Transverse colon (tissue), 4 donors: Measurements from ENCODE around the gene RNF115. TPM values are rescaled to one million over a fixed set of nuclear protein-coding genes. Genes with fewer than 3 reads are reported as not detected.

Experiments
- DNase-seq: peaks from one replicate; pipeline ENCODE4 v3.0.0-alpha.2; 2019
- H3K27ac ChIP-seq, 4 donors: fragments of 200-600 bp; sonication (generic); 2 replicates each; pipeline ENCODE4 v1.5.1; 2016 to 2018; ENCODE audit warnings: inconsistent platforms in 4 of 4
- H3K27me3 ChIP-seq: fragments of 200-600 bp; sonication (generic); 2 replicates; pipeline ENCODE4 v1.5.1; 2017; ENCODE audit warnings: inconsistent platforms
- H3K36me3 ChIP-seq, 4 donors: fragments of 200-600 bp; sonication (generic); 2 replicates each; pipeline ENCODE4 v1.5.1; 2017 to 2019; ENCODE audit warnings: inconsistent platforms in 4 of 4
- H3K4me1 ChIP-seq, 4 donors: fragments of 200-600 bp; sonication (generic); 2 replicates each; pipeline ENCODE4 v1.5.1; 2017 to 2020; ENCODE audit warnings: inconsistent platforms in 4 of 4
- H3K4me3 ChIP-seq, 4 donors: fragments of 200-600 bp; sonication (generic); 1 replicate in 1 of 4; 2 replicates in 3 of 4; pipeline versions ENCODE4 v1.5.1 to v1.6.1; 2017 to 2019; ENCODE audit warnings: inconsistent platforms in 4 of 4
- H3K9me3 ChIP-seq, 2 donors: fragments of 200-600 bp; sonication (generic); 2 replicates each; pipeline ENCODE4 v1.5.1; 2017 to 2019; ENCODE audit warnings: inconsistent platforms in 2 of 2
- CTCF ChIP-seq, 5 experiments: fragments of 200-600 bp in 3 of 5; fragments of 450-650 bp in 2 of 5; sonication (generic) in 3 of 5; IDR thresholded peaks; 1 replicate in 2 of 5; 2 replicates in 3 of 5; pipeline ENCODE4 v1.5.1; 2016 to 2017; ENCODE audit warnings: antibody characterized with exemption in 5 of 5, inconsistent platforms in 3 of 5, mild to moderate bottlenecking in 2 of 5, moderate library complexity in 1 of 5
- EP300 ChIP-seq: sonication (generic); formaldehyde crosslinking; IDR thresholded peaks from one replicate; pipeline ENCODE4 v1.6.1; 2017; ENCODE audit warnings: antibody characterized with exemption, low read depth
- POLR2A ChIP-seq: fragments of 450-650 bp; IDR thresholded peaks from one replicate; pipeline ENCODE4 v1.6.1; 2016; ENCODE audit warnings: antibody characterized with exemption, mild to moderate bottlenecking, moderate library complexity
- POLR2AphosphoS5 ChIP-seq, 3 donors: sonication (generic); formaldehyde crosslinking; IDR thresholded peaks; one replicate each; pipeline ENCODE4 v1.6.1; 2016; ENCODE audit warnings: antibody characterized with exemption in 3 of 3
- WGBS, 2 donors: methylation state at CpG; one replicate each; pipeline ENCODE4 v1.1.5; 2018; ENCODE audit warnings: low coverage in 1 of 2; 5-methylcytosine and 5-hydroxymethylcytosine counted together
- in situ Hi-C, 4 donors: fragments of 200-750 bp; cut with MboI; loops; one replicate each; pipeline versions ENCODE4 v1.15.0 to v1.15.1; 2017; ENCODE audit warnings: low sequenced_read_pairs in 3 of 4, low pct_ligation_motif_present in 1 of 4, low pct_unique_long_range_greater_than_20kb in 1 of 4
- intact Hi-C: fragments of 100-400 bp; cut with DNase I; formaldehyde crosslinking; loops from one replicate; pipeline ENCODE4 v1.15.1; 2023; ENCODE audit warnings: low total_unique reads
- total RNA-seq, 4 donors: library from RNA; depleted of rRNA; stranded (reverse); fragments of >200 nt; gene quantifications; one replicate each; pipeline ENCODE4 v1.1.0, GENCODE V29; 2016

The RNF115 gene
- total RNA-seq, 4 donors from 2014 or later = 6.4 to 21.5 (median 13.3) TPM

DNA sequence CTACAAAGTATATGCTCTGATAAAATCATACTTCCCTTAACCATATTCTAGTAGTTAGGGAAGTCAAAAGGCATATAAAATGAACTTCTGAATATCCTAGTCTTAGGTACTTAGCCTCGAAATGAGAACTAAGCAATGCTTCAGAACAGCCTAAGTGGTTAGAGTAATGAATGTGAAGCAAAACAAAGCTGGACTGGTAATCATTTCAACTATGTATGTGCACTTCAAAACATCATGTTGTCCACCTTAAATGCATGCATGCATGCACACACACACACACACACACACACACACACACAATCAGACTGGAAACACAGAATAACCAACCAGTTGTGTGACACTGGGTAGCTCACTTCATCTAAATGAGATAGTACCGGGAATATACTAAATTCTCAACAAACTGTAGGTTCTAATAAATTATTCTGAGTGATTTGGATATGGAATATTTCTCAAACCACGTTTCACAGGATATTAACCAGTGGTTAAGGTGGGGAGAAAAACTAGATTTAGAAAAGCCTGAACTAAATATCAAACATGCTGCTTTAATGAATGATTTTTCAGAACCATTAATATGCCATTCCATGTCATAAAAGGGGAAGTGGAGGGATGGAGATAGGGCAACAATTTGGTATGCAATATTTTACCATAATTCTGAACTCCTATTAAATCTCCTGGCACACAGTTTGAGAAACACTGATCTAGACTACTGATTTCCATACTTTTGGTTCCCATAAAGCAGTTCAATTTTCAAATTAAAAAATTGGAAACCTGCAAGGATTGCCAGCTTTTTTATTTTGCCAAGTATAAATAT is 19.5 kb downstream of the RNF115 start:
- intact Hi-C loops = no loop called here
- Histone ChIP-seq H3K4me3 (no peak overlapping the region), H3K36me3 (no peaks in the 10 kb centered on the region), H3K4me1 (peaks cover 0 to 17% (median 0%) of the 10 kb centered on the region in 4 donors), H3K27ac (no peak overlapping the region), H3K9me3 (no peaks in the 10 kb centered on the region), H3K27me3 (no peaks in the 10 kb centered on the region)
- no peak for DNase-seq
- 67 to 87% methylated on average over 3 of the region's 3 CpGs for WGBS, 2 donors
- TF ChIP-seq CTCF (IDR thresholded peaks at IDR 0.05) (no peak), POLR2AphosphoS5 (IDR thresholded peaks at IDR 0.05) (no peak), POLR2A (no peak), EP300 (no peak)
- in situ Hi-C loops = no loop called here

- no peaks in the 10 kb centered on the region for H3K36me3 ChIP-seq
- H3K4me1 ChIP-seq = peaks cover 0 to 15% (median 0%) of the 10 kb centered on the region in 4 donors
- no peak for TF ChIP-seq POLR2AphosphoS5 (IDR thresholded peaks at IDR 0.05)
- TF ChIP-seq CTCF (IDR thresholded peaks at IDR 0.05) = no peak
- TF ChIP-seq POLR2A = no peak
- no peak for TF ChIP-seq EP300
- in situ Hi-C loops = no loop called here
- H3K27ac ChIP-seq = no peak overlapping the region
- H3K27me3 ChIP-seq = no peaks in the 10 kb centered on the region
- no peak overlapping the region for H3K4me3 ChIP-seq
- no peak for DNase-seq
- H3K9me3 ChIP-seq = peaks cover 8 to 9% of the 10 kb centered on the region in 2 donors
- intact Hi-C loops = no loop called here
- WGBS, 2 donors = 80 to 90% methylated on average over 2 of the region's 2 CpGs
Measured at GRCh38 chr1:145799806-145800205, 24.1 kb downstream of the RNF115 start.

DNA sequence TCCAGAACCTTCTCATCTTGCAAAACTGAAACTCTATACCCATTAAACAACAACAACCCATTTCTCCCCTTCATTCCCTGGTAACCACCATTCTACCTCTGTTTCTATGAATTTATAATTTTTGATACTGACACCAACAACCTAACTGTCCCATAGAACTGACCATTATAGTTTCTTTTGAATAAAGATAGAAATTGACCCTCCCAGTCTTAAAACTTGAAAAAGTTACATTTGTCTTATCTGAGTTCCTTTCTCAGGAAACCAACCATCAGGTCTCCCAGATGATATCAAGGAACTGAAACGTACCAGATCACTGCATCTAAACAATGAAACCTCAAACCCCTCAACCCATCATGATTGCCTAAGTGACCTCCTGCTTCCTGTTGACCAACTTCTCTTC is 27.1 kb downstream of the RNF115 start:
- Histone ChIP-seq H3K27ac (no peak overlapping the region), H3K4me1 (no peaks in the 10 kb centered on the region), H3K27me3 (no peaks in the 10 kb centered on the region), H3K36me3 (no peaks in the 10 kb centered on the region), H3K9me3 (peaks cover 8 to 9% of the 10 kb centered on the region in 2 donors), H3K4me3 (no peak overlapping the region)
- in situ Hi-C loops (no loop called here), intact Hi-C loops (no loop called here)
- no peak for TF ChIP-seq EP300
- DNase-seq = no peak
- 57 to 81% methylated on average over 1 of the region's 1 CpG for WGBS, 2 donors

- in situ Hi-C loops (no loop called here), intact Hi-C loops (no loop called here)
- no peaks in the 10 kb centered on the region for H3K36me3 ChIP-seq
- peaks cover 8 to 9% of the 10 kb centered on the region in 2 donors for H3K9me3 ChIP-seq
- no peaks in the 10 kb centered on the region for H3K27me3 ChIP-seq
- DNase-seq = no peak
- TF ChIP-seq POLR2AphosphoS5 (IDR thresholded peaks at IDR 0.05) = no peak
- TF ChIP-seq POLR2A = no peak
- no peak for TF ChIP-seq EP300
- no peak for TF ChIP-seq CTCF (IDR thresholded peaks at IDR 0.05)
- WGBS, 2 donors = 99 to 100% methylated on average over 4 to 10 of the region's 10 CpGs
- no peaks in the 10 kb centered on the region for H3K4me1 ChIP-seq
- no peak overlapping the region for H3K4me3 ChIP-seq
- H3K27ac ChIP-seq = no peak overlapping the region
Measured at GRCh38 chr1:145795257-145795881, 28.5 kb downstream of the RNF115 start.
